Endothelial cell of umbilical vein (primary cell): ENCODE data around the gene GPR18. TPM values are rescaled to one million over a fixed set of nuclear protein-coding genes. Genes with fewer than 3 reads are reported as not detected.

Experiments
- BruUV-seq: library from RNA; stranded (reverse); fragments of 400-500 nt; replicated peaks from 2 replicates; lab custom pipeline; 2021; lab: Mats Ljungman, UMichigan
- CTCF ChIA-PET: fragments of 300-600, 350-600 bp; sonication (Branson Sonifier 250); formaldehyde crosslinking; loops from one replicate; lab custom pipeline; 2021; ENCODE audit warnings: antibody characterized with exemption, inconsistent platforms; lab: Charles Lee
- POLR2A ChIA-PET: fragments of 300-600, 350-600 bp; sonication (Branson Sonifier 250); formaldehyde crosslinking; loops from one replicate; lab custom pipeline; 2021; ENCODE audit warnings: antibody characterized with exemption, inconsistent platforms; lab: Charles Lee
- DNase-seq: peaks from one replicate; pipeline ENCODE4 v3.0.0-alpha.2; 2011; ENCODE audit warnings: low read depth, low spot score
- FAIRE-seq: peaks from 2 replicates; lab custom pipeline; 2011; peaks lifted over from hg19 to GRCh38; lab: Jason Lieb, UNC
- H2AFZ ChIP-seq: 2 replicates; pipeline ENCODE4 v1.6.0; 2012; ENCODE audit warnings: low read depth, low read length, control low read depth, inconsistent platforms
- H3K27ac ChIP-seq: 2 replicates; pipeline ENCODE4 v1.5.1; 2011; ENCODE audit warnings: low read depth, mild to moderate bottlenecking, control low read depth, low read length, moderate library complexity; ENCODE audit not compliant: insufficient read depth
- H3K27me3 ChIP-seq, 2 experiments: 2 replicates each; pipeline versions ENCODE4 v1.6.0 to v1.6.1; 2011; ENCODE audit warnings: low read length in 2 of 2, mixed read lengths in 1 of 2; ENCODE audit not compliant: control insufficient read depth in 2 of 2, insufficient read depth in 2 of 2
- H3K36me3 ChIP-seq, 2 experiments: 2 replicates in 1 of 2; 3 replicates in 1 of 2; pipeline ENCODE4 v1.5.1; 2011; ENCODE audit warnings: low read length in 2 of 2, mild to moderate bottlenecking in 1 of 2, moderate library complexity in 1 of 2; ENCODE audit not compliant: control insufficient read depth in 2 of 2, insufficient read depth in 2 of 2; ENCODE audit errors: extremely low read depth in 1 of 2
- H3K4me1 ChIP-seq: 3 replicates; pipeline ENCODE4 v1.5.1; 2011; ENCODE audit warnings: mild to moderate bottlenecking, low read length; ENCODE audit not compliant: control insufficient read depth, insufficient read depth; ENCODE audit errors: extremely low read depth
- H3K4me2 ChIP-seq: 2 replicates; pipeline ENCODE4 v1.6.1; 2011; ENCODE audit warnings: low read length, control low read depth, mixed read lengths; ENCODE audit not compliant: insufficient read depth
- H3K4me3 ChIP-seq, 3 experiments: fragments of 200-600 bp in 1 of 3; sonication (generic), shearing (Covaris generic) in 1 of 3; replicated peaks in 1 of 3; 2 replicates each; pipeline ENCODE4 v1.5.1; 2011 to 2016; ENCODE audit warnings: control low read depth in 3 of 3, low read length in 3 of 3, mild to moderate bottlenecking in 2 of 3, inconsistent platforms in 1 of 3, low read depth in 1 of 3, moderate library complexity in 1 of 3; ENCODE audit not compliant: insufficient read depth in 1 of 3
- H3K79me2 ChIP-seq: 2 replicates; pipeline ENCODE4 v1.6.0; 2012; ENCODE audit warnings: low read length, inconsistent platforms; ENCODE audit not compliant: control insufficient read depth, insufficient read depth
- H3K9ac ChIP-seq: replicated peaks from 2 replicates; pipeline ENCODE3; 2011; ENCODE audit warnings: low read length, control low read depth; ENCODE audit not compliant: insufficient read depth; ENCODE audit errors: extremely low read depth
- H3K9me1 ChIP-seq: replicated peaks from 3 replicates; pipeline ENCODE4 v1.6.0; 2011; ENCODE audit warnings: mild to moderate bottlenecking, low read length; ENCODE audit not compliant: control insufficient read depth, insufficient read depth; ENCODE audit errors: extremely low read depth
- H3K9me3 ChIP-seq: replicated peaks from 2 replicates; pipeline ENCODE4 v1.5.1; 2012; ENCODE audit warnings: low read length, inconsistent platforms; ENCODE audit not compliant: control insufficient read depth, insufficient read depth
- H4K20me1 ChIP-seq: replicated peaks from 2 replicates; pipeline ENCODE3; 2011; ENCODE audit warnings: mild to moderate bottlenecking, low read length; ENCODE audit not compliant: control insufficient read depth, insufficient read depth; ENCODE audit errors: extremely low read depth
- EZH2 ChIP-seq: IDR thresholded peaks from 2 replicates; pipeline ENCODE4 v1.6.1; 2012; ENCODE audit warnings: borderline replicate concordance, low read depth, mild to moderate bottlenecking, moderate library complexity, low read length, inconsistent platforms; ENCODE audit not compliant: severe bottlenecking
- FOS ChIP-seq: IDR thresholded peaks from 2 replicates; pipeline ENCODE4 v1.6.1; 2011; ENCODE audit warnings: mild to moderate bottlenecking, low read length, moderate library complexity, borderline replicate concordance; ENCODE audit not compliant: insufficient read depth
- GATA2 ChIP-seq: IDR thresholded peaks from 2 replicates; pipeline ENCODE4 v1.7.0; 2011; ENCODE audit warnings: low read depth, mild to moderate bottlenecking, moderate library complexity, mixed read lengths, low read length; ENCODE audit not compliant: insufficient read length, insufficient read depth
- JUN ChIP-seq: IDR thresholded peaks from 2 replicates; pipeline ENCODE4 v1.6.1; 2011; ENCODE audit warnings: borderline replicate concordance, low read depth; ENCODE audit not compliant: insufficient read length, insufficient read depth
- MAX ChIP-seq: IDR thresholded peaks from 2 replicates; pipeline ENCODE4 v1.6.1; 2011; ENCODE audit not compliant: insufficient read depth, insufficient read length
- MYC ChIP-seq: IDR thresholded peaks from one replicate; pipeline ENCODE4 v1.6.1; 2011; ENCODE audit warnings: mild to moderate bottlenecking, low read depth, low read length
- POLR2A ChIP-seq: IDR thresholded peaks from 2 replicates; pipeline ENCODE4 v1.6.1; 2012; ENCODE audit warnings: low read depth, mild to moderate bottlenecking, control low read depth, low read length
- POLR2AphosphoS5 ChIP-seq: IDR thresholded peaks from 2 replicates; pipeline ENCODE4 v1.6.1; 2012; ENCODE audit warnings: low read depth, mild to moderate bottlenecking, control low read depth, low read length, moderate library complexity; ENCODE audit not compliant: insufficient read depth
- dilution Hi-C: fragments of 300-500 bp; cut with MboI; formaldehyde crosslinking; loops from one replicate; pipeline ENCODE4 v1.15.0; 2019; ENCODE audit warnings: low sequenced_read_pairs; ENCODE audit not compliant: extremely low pct_ligation_motif_present
- intact Hi-C: fragments of 100-400 bp; cut with micrococcal nuclease; formaldehyde crosslinking; loops from one replicate; pipeline ENCODE4 v1.10.0; 2022
- polyA plus RNA-seq, 4 experiments: library from polyadenylated mRNA; depleted of rRNA in 3 of 4; stranded (reverse) in 3 of 4; unstranded in 1 of 4; fragments of >200 nt; gene quantifications; 2 replicates each; pipeline versions ENCODE4 v1.2.1 to v1.2.3, GENCODE V29; 2011 to 2012; ENCODE audit warnings: missing spikeins in 1 of 4
- total RNA-seq: library from RNA; stranded (reverse); gene quantifications from 2 replicates; pipeline ENCODE4 v1.2.3, GENCODE V29; 2021
- TF ChIP-seq, protein P1 (sequence below), 2 donors: IDR thresholded peaks; 1 replicate in 1 of 2; 2 replicates in 1 of 2; pipeline ENCODE4 v1.5.1; 2011; ENCODE audit warnings: low read length in 2 of 2, mild to moderate bottlenecking in 2 of 2, moderate library complexity in 2 of 2, control low read depth in 1 of 2, inconsistent platforms in 1 of 2, low read depth in 1 of 2; ENCODE audit not compliant: insufficient read depth in 1 of 2; ENCODE audit errors: extremely low read depth in 1 of 2

The GPR18 gene
- total and polyA plus RNA-seq, 2 donors (not counting 3 experiments of a cell fraction or from before 2014, with no cell fraction given): not detected

- no TSS peak for BruUV-seq
- H3K27me3 ChIP-seq: no peaks in the 10 kb centered on the region
- H3K27ac ChIP-seq: no peak overlapping the region
- no peak for TF ChIP-seq GATA2
- TF ChIP-seq MYC: no peak
- no peak for TF ChIP-seq POLR2AphosphoS5
- no peak for TF ChIP-seq MAX
- no peak for TF ChIP-seq JUN
- TF ChIP-seq FOS: no peak
- TF ChIP-seq EZH2: no peak
- TF ChIP-seq, protein P1, sequence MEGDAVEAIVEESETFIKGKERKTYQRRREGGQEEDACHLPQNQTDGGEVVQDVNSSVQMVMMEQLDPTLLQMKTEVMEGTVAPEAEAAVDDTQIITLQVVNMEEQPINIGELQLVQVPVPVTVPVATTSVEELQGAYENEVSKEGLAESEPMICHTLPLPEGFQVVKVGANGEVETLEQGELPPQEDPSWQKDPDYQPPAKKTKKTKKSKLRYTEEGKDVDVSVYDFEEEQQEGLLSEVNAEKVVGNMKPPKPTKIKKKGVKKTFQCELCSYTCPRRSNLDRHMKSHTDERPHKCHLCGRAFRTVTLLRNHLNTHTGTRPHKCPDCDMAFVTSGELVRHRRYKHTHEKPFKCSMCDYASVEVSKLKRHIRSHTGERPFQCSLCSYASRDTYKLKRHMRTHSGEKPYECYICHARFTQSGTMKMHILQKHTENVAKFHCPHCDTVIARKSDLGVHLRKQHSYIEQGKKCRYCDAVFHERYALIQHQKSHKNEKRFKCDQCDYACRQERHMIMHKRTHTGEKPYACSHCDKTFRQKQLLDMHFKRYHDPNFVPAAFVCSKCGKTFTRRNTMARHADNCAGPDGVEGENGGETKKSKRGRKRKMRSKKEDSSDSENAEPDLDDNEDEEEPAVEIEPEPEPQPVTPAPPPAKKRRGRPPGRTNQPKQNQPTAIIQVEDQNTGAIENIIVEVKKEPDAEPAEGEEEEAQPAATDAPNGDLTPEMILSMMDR (IDR thresholded peaks at IDR 0.05; ENCODE audit: extremely low read depth in 1 of 2, insufficient read depth in 1 of 2, low read depth in 1 of 2, low read length in 2 of 2): no peak
- no peak for TF ChIP-seq POLR2A
- intact Hi-C loops: no loop called here
- no peaks in the 10 kb centered on the region for H3K36me3 ChIP-seq
- H2AFZ ChIP-seq: no peak overlapping the region
- no peaks in the 10 kb centered on the region for H3K9me1 ChIP-seq
- H3K9me3 ChIP-seq: no peaks in the 10 kb centered on the region
- dilution Hi-C loops: no loop called here
- no peaks in the 10 kb centered on the region for H3K79me2 ChIP-seq
- H4K20me1 ChIP-seq: no peaks in the 10 kb centered on the region
- DNase-seq: no peak
- H3K4me2 ChIP-seq: no peak overlapping the region
- no peak overlapping the region for H3K4me3 ChIP-seq
- H3K9ac ChIP-seq: no peak overlapping the region
- CTCF ChIA-PET: interaction anchor here (1.0 kb wide), 1 partner anchor 9 kb away, joined by 3 read pairs; no protein-coding TSS in a partner anchor
- no peak for FAIRE-seq
- POLR2A ChIA-PET: no interaction called here
- H3K4me1 ChIP-seq: no peaks in the 10 kb centered on the region
These were observed 43.1 kb upstream of the GPR18 start for GRCh38 chr13:99301056-99301838.
